Omental fat pad (tissue), 4 donors: ENCODE data around the gene CDK14. TPM values are rescaled to one million over a fixed set of nuclear protein-coding genes. Genes with fewer than 3 reads are reported as not detected.

Source experiments
- ATAC-seq: fragments of 150-250 bp; one replicate; pipeline ENCODE4 v1.9.1; 2016; ENCODE audit warnings: mild to moderate bottlenecking, moderate library complexity; ENCODE audit not compliant: low FRiP score
- DNase-seq: peaks from one replicate; pipeline ENCODE4 v3.0.0-alpha.2; 2019; ENCODE audit warnings: low spot score
- CTCF ChIP-seq, 3 donors: fragments of 450-650 bp; IDR thresholded peaks; one replicate each; pipeline ENCODE4 v1.5.1; 2016 to 2017; ENCODE audit warnings: antibody characterized with exemption in 3 of 3, mild to moderate bottlenecking in 3 of 3, moderate library complexity in 2 of 3
- total RNA-seq, 4 donors: library from RNA; depleted of rRNA; stranded (reverse); fragments of >200 nt; gene quantifications; one replicate each; pipeline ENCODE4 v1.1.0, GENCODE V29; 2016

CDK14 gene
- total RNA-seq, result 10 to 100 TPM; 25.2 to 40.3 (median 30.8) TPM

- DNase-seq (peak; percentile 60), ATAC-seq (peak; percentile 88)
- TF ChIP-seq CTCF (IDR thresholded peaks at IDR 0.05), result no peak
Observed at GRCh38 chr7:90595801-90596670, at the start of gene CDK14. Gene CDK14, plus strand, starts transcription at chr7:90596321. Its CDS starts 307 bp downstream, at chr7:90596628.

GRCh38 chr7:90551036-90551435, 45.1 kb upstream of the CDK14 start:
- DNase-seq (no peak), ATAC-seq (no peak)
- TF ChIP-seq CTCF (IDR thresholded peaks at IDR 0.05), result no peak

GRCh38 chr7:90552521-90552920, 43.6 kb upstream of the CDK14 start:
- TF ChIP-seq CTCF (IDR thresholded peaks at IDR 0.05), result no peak
- ATAC-seq, result no peak

GRCh38 chr7:90560730-90561129, 35.4 kb upstream of the CDK14 start:
- ATAC-seq, result no peak
- TF ChIP-seq CTCF (IDR thresholded peaks at IDR 0.05), result no peak
- DNase-seq, result no peak

More at GRCh38 chr7:90552521-90552920, 43.6 kb upstream of the CDK14 start:
- no peak for DNase-seq

GRCh38 chr7:90563286-90563685, 32.8 kb upstream of the CDK14 start:
- TF ChIP-seq CTCF (IDR thresholded peaks at IDR 0.05), result no peak
- DNase-seq (no peak), ATAC-seq (no peak)

GRCh38 chr7:90564455-90564854, 31.7 kb upstream of the CDK14 start:
- TF ChIP-seq CTCF (IDR thresholded peaks at IDR 0.05), result no peak
- DNase-seq (no peak), ATAC-seq (no peak)

GRCh38 chr7:90568213-90568612, 27.9 kb upstream of the CDK14 start:
- DNase-seq (no peak), ATAC-seq (no peak)
- TF ChIP-seq CTCF (IDR thresholded peaks at IDR 0.05), result no peak
